K562 (cell line): ENCODE measurements around the gene HAP1. TPM values are rescaled to one million over a fixed set of nuclear protein-coding genes. Genes with fewer than 3 reads are reported as not detected.
A peak's percentile ranks its signal among the peaks of the same experiment; 100 is the strongest.

Experiments
- AFF1 ChIP-seq, 2 experiments: fragments of 450-650 bp; IDR thresholded peaks; 2 replicates each; pipeline ENCODE4 v1.6.1; 2018; ENCODE audit warnings: mild to moderate bottlenecking in 2 of 2, low read depth in 1 of 2; ENCODE audit not compliant: partially characterized antibody in 2 of 2
- BCLAF1 ChIP-seq, 2 experiments: fragments of 450-650 bp in 1 of 2; IDR thresholded peaks; 2 replicates each; pipeline ENCODE4 v1.6.1; 2011 to 2017; ENCODE audit warnings: low read depth in 2 of 2, antibody characterized with exemption in 1 of 2, borderline replicate concordance in 1 of 2, low read length in 1 of 2, mild to moderate bottlenecking in 1 of 2, mixed read lengths in 1 of 2; ENCODE audit not compliant: control insufficient read depth in 1 of 2
- DACH1 ChIP-seq: fragments of 450-650 bp; IDR thresholded peaks from 2 replicates; pipeline ENCODE4 v1.6.1; 2018; ENCODE audit not compliant: partially characterized antibody
- ELK1 ChIP-seq: sonication (generic); formaldehyde crosslinking; IDR thresholded peaks from 2 replicates; pipeline ENCODE4 v1.8.1; 2022; ENCODE audit warnings: missing genetic modification reagents
- GATA2 ChIP-seq: sonication (generic); formaldehyde crosslinking; IDR thresholded peaks from 2 replicates; pipeline ENCODE4 v1.4.0; 2020; ENCODE audit warnings: mild to moderate bottlenecking, missing genetic modification reagents
- GTF2F1 ChIP-seq: IDR thresholded peaks from 2 replicates; pipeline ENCODE4 v1.6.1; 2011; ENCODE audit warnings: low read depth, low read length, improper control_type of control experiment
- HDAC1 ChIP-seq, 2 experiments: fragments of 450-650 bp; IDR thresholded peaks; 2 replicates each; pipeline ENCODE4 v1.6.1; 2016 to 2017; ENCODE audit warnings: inconsistent platforms in 1 of 2, mild to moderate bottlenecking in 1 of 2, moderate library complexity in 1 of 2
- HNRNPLL ChIP-seq: fragments of 200-400 bp; formaldehyde crosslinking; IDR thresholded peaks from 2 replicates; pipeline ENCODE4 v1.6.1; 2017; ENCODE audit warnings: low read length, low read depth, mild to moderate bottlenecking; ENCODE audit not compliant: poor library complexity, severe bottlenecking
- MTA3 ChIP-seq: fragments of 450-650 bp; formaldehyde crosslinking; IDR thresholded peaks from 2 replicates; pipeline ENCODE4 v1.6.1; 2017; ENCODE audit warnings: mild to moderate bottlenecking, borderline replicate concordance
- RBM14 ChIP-seq: fragments of 200-400 bp; formaldehyde crosslinking; IDR thresholded peaks from 2 replicates; pipeline ENCODE4 v1.6.1; 2018; ENCODE audit warnings: low read depth, mild to moderate bottlenecking, low read length, moderate library complexity, borderline replicate concordance; ENCODE audit not compliant: insufficient read depth
- RBM34 ChIP-seq: fragments of 200-400 bp; formaldehyde crosslinking; IDR thresholded peaks from 2 replicates; pipeline ENCODE4 v1.6.1; 2018; ENCODE audit warnings: low read length, borderline replicate concordance; ENCODE audit not compliant: insufficient read depth
- SOX6 ChIP-seq: fragments of 450-650 bp; IDR thresholded peaks from 2 replicates; pipeline ENCODE4 v1.6.1; 2014; ENCODE audit warnings: mild to moderate bottlenecking
- SP1 ChIP-seq: sonication (generic); formaldehyde crosslinking; IDR thresholded peaks from 2 replicates; pipeline ENCODE4 v1.8.1; 2022; ENCODE audit warnings: mild to moderate bottlenecking, missing genetic modification reagents
- TBL1XR1 ChIP-seq, 2 experiments: IDR thresholded peaks; 2 replicates each; pipeline ENCODE4 v1.6.1; 2012; ENCODE audit warnings: improper control_type of control experiment in 2 of 2, low read length in 2 of 2, mild to moderate bottlenecking in 1 of 2
- ZNF24 ChIP-seq: fragments of 450-650 bp; IDR thresholded peaks from 2 replicates; pipeline ENCODE4 v1.6.1; 2016
- ZNF311 ChIP-seq: fragments of 250-450 bp; sonication (Bioruptor Pico); IDR thresholded peaks from 2 replicates; pipeline ENCODE4 v1.4.0; 2020; ENCODE audit warnings: mild to moderate bottlenecking, moderate library complexity
- polyA plus RNA-seq, 8 experiments: library from polyadenylated mRNA; depleted of rRNA in 4 of 8; stranded (reverse) in 5 of 8; unstranded in 3 of 8; fragments of >200 nt; fragmentation: Nextera tagmentation in 2 of 8; fragmentation: Illumina TruSeq in 1 of 8; extraction: Ambion mirVana in 2 of 8; extraction: Trizol in 1 of 8; gene quantifications; 2 replicates each; pipeline versions ENCODE4 v1.2.1 to v1.2.3, GENCODE V29; 2011 to 2014; ENCODE audit warnings: inconsistent platforms in 1 of 8, missing spikeins in 1 of 8
- total RNA-seq, 7 experiments: library from RNA; depleted of rRNA in 6 of 7; stranded (reverse); fragments of >200 nt in 6 of 7; fragmentation: Illumina TruSeq in 2 of 7; extraction: Trizol in 2 of 7; gene quantifications; 2 replicates each; pipeline versions ENCODE4 v1.2.1 to v1.2.3, GENCODE V29; 2011 to 2021; ENCODE audit warnings: low replicate concordance in 1 of 7

Gene HAP1
- total and polyA plus RNA-seq, 9 of the 15 experiments (the other 6 are each of a cell fraction or from before 2014, with no cell fraction given): under 0.01 to 0.09 (median 0.04) TPM; not detected in 6

GRCh38 chr17:41678907-41679739 is 55.3 kb downstream of the HAP1 start (continued):
- TF ChIP-seq BCLAF1 (IDR thresholded peaks at IDR 0.05; ENCODE audit: borderline replicate concordance in 1 of 2, control insufficient read depth in 1 of 2, low read depth in 2 of 2, low read length in 1 of 2) (no peak), GATA2 (peak; percentile 47; the same call in 1 of the 2 replicates), ZNF24 (peak; percentile 53; the same call in 1 of the 2 replicates), MTA3 (no peak; the same call in 1 of the 2 replicates), RBM34 (no peak), HNRNPLL (no peak), ZNF311 (CRISPR knock-in tag) (no peak), HDAC1 (IDR thresholded peaks at IDR 0.05) (peak in 1 of 2 experiments; percentile 81; a peak in 2 of 4 replicates), AFF1 (IDR thresholded peaks at IDR 0.05; ENCODE audit: low read depth in 1 of 2, partially characterized antibody in 2 of 2) (peak in 1 of 2 experiments; percentile 37), SP1 (CRISPR knock-in tag) (0 out of 2 replicates have a peak, but pooled peaks have one; percentile 6), ELK1 (CRISPR knock-in tag) (no peak), RBM14 (no peak), SOX6 (peak; percentile 89), TBL1XR1 (IDR thresholded peaks at IDR 0.05; ENCODE audit: low read length in 2 of 2) (peak; percentile 81 to 83; a peak in 3 of 4 replicates), DACH1 (no peak), GTF2F1 (no peak)
